HCT116 (cell line): ENCODE data around the gene MIEF2. TPM values are rescaled to one million over a fixed set of nuclear protein-coding genes. Genes with fewer than 3 reads are reported as not detected.

Experiments
- ATAC-seq: fragments of 200-7000 bp; cut with Tn5 transposase; 2 replicates; pipeline ENCODE4 v1.9.1; 2020; ENCODE audit warnings: mild to moderate bottlenecking, moderate library complexity
- BruUV-seq: library from RNA; stranded (reverse); fragments of 400-500 nt; replicated peaks from 2 replicates; lab custom pipeline; 2021; lab: Mats Ljungman, UMichigan
- CTCF ChIA-PET: fragments of 300-600 bp; sonication (Branson Sonifier 250); formaldehyde crosslinking; loops from one replicate; lab custom pipeline; 2021; ENCODE audit warnings: antibody characterized with exemption; lab: Charles Lee
- POLR2A ChIA-PET: fragments of 300-600, 350-600 bp; sonication (Branson Sonifier 250); formaldehyde crosslinking; loops from one replicate; lab custom pipeline; 2021; ENCODE audit warnings: antibody characterized with exemption; lab: Charles Lee
- RAD21 ChIA-PET, 2 experiments: fragments of 300-600 bp; sonication (Branson Sonifier 250); formaldehyde crosslinking; loops; one replicate each; lab custom pipeline; 2023; ENCODE audit warnings: low total read pairs in 2 of 2; ENCODE audit not compliant: uncharacterized antibody in 2 of 2, unreplicated experiment in 2 of 2, low non-redundant PET in 1 of 2; lab: Charles Lee
- DNase-seq: peaks from one replicate; pipeline ENCODE4 v3.0.0-alpha.2; 2010; ENCODE audit warnings: low read depth, low spot score
- H2AFZ ChIP-seq: fragments of 200-600 bp; shearing (Covaris generic), sonication (generic); 2 replicates; pipeline ENCODE4 v1.6.1; 2017; ENCODE audit warnings: low read depth, mixed run types, mixed read lengths, antibody characterized with exemption, low read length; ENCODE audit not compliant: poor library complexity, severe bottlenecking
- H3K27ac ChIP-seq: 2 replicates; pipeline ENCODE4 v1.5.1; 2012; ENCODE audit warnings: low read depth, low read length
- H3K27me3 ChIP-seq: fragments of 200-600 bp; sonication (generic); 2 replicates; pipeline ENCODE4 v1.6.1; 2016; ENCODE audit warnings: mixed run types, low read length, mixed read lengths; ENCODE audit not compliant: insufficient read depth
- H3K36me3 ChIP-seq, 2 experiments: fragments of 200-500 bp in 1 of 2; fragments of 200-600 bp in 1 of 2; sonication (Bioruptor generic) in 1 of 2; sonication (generic) in 1 of 2; 2 replicates each; pipeline versions ENCODE4 v1.5.1 to v1.6.1; 2014 to 2016; ENCODE audit warnings: low read length in 2 of 2, inconsistent platforms in 1 of 2, mixed read lengths in 1 of 2, mixed run types in 1 of 2; ENCODE audit not compliant: insufficient read depth in 2 of 2, control insufficient read depth in 1 of 2
- H3K4me1 ChIP-seq, 2 experiments: fragments of 200-600 bp in 1 of 2; sonication (generic) in 1 of 2; 2 replicates each; pipeline versions ENCODE4 v1.5.1 to v1.6.1; 2012 to 2017; ENCODE audit warnings: low read length in 2 of 2, inconsistent platforms in 1 of 2, mild to moderate bottlenecking in 1 of 2, mixed read lengths in 1 of 2, mixed run types in 1 of 2, moderate library complexity in 1 of 2; ENCODE audit not compliant: insufficient read depth in 2 of 2, control insufficient read depth in 1 of 2
- H3K4me2 ChIP-seq: fragments of 200-600 bp; sonication (generic); 2 replicates; pipeline ENCODE4 v1.6.1; 2017; ENCODE audit warnings: mixed run types, low read length, mixed read lengths
- H3K4me3 ChIP-seq, 2 experiments: fragments of 200-600 bp in 1 of 2; sonication (generic) in 1 of 2; replicated peaks in 1 of 2; 2 replicates each; pipeline ENCODE4 v1.5.1; 2011 to 2016; ENCODE audit warnings: low read length in 2 of 2, control low read depth in 1 of 2, low read depth in 1 of 2, mild to moderate bottlenecking in 1 of 2, mixed read lengths in 1 of 2, mixed run types in 1 of 2
- H3K79me2 ChIP-seq: fragments of 200-600 bp; sonication (generic); 2 replicates; pipeline ENCODE4 v1.6.1; 2017; ENCODE audit warnings: mild to moderate bottlenecking, mixed run types, low read length, moderate library complexity, mixed read lengths; ENCODE audit not compliant: insufficient read depth
- H3K9ac ChIP-seq: fragments of 200-600 bp; sonication (generic); 2 replicates; pipeline ENCODE4 v1.6.1; 2016; ENCODE audit warnings: low read length, mixed read lengths
- H3K9me2 ChIP-seq: fragments of 200-600 bp; sonication (generic), shearing (Covaris generic); 2 replicates; pipeline ENCODE4 v1.6.1; 2017; ENCODE audit warnings: mixed run types, mild to moderate bottlenecking, moderate library complexity; ENCODE audit not compliant: insufficient read depth
- H3K9me3 ChIP-seq, 2 experiments: fragments of 200-500 bp in 1 of 2; fragments of 200-600 bp in 1 of 2; sonication (Bioruptor generic) in 1 of 2; sonication (generic) in 1 of 2; 2 replicates each; pipeline ENCODE4 v1.6.1; 2014 to 2017; ENCODE audit warnings: low read length in 2 of 2, mixed read lengths in 2 of 2, inconsistent platforms in 1 of 2, low read depth in 1 of 2, mild to moderate bottlenecking in 1 of 2, mixed run types in 1 of 2, moderate library complexity in 1 of 2; ENCODE audit not compliant: control insufficient read depth in 1 of 2, insufficient read depth in 1 of 2
- H4K20me1 ChIP-seq: fragments of 200-600 bp; sonication (generic), shearing (Covaris generic); 2 replicates; pipeline ENCODE4 v1.6.1; 2017; ENCODE audit warnings: mixed run types, mild to moderate bottlenecking, moderate library complexity; ENCODE audit not compliant: insufficient read depth
- ATF3 ChIP-seq: IDR thresholded peaks from 2 replicates; pipeline ENCODE4 v1.6.1; 2012
- CTCF ChIP-seq, 3 experiments: fragments of 200-600 bp in 1 of 3; sonication (generic) in 1 of 3; IDR thresholded peaks in 2 of 3; conservative IDR thresholded peaks in 1 of 3; 2 replicates each; pipeline ENCODE4 v1.5.1; 2012 to 2017; ENCODE audit warnings: low read depth in 2 of 3, low read length in 2 of 3, antibody characterized with exemption in 1 of 3, borderline replicate concordance in 1 of 3, control low read depth in 1 of 3, mild to moderate bottlenecking in 1 of 3, mixed read lengths in 1 of 3, mixed run types in 1 of 3, moderate library complexity in 1 of 3; ENCODE audit not compliant: insufficient read depth in 1 of 3
- EGR1 ChIP-seq: IDR thresholded peaks from 2 replicates; pipeline ENCODE4 v1.6.1; 2012; ENCODE audit warnings: low read depth
- EZH2 ChIP-seq: fragments of 200-600 bp; sonication (generic); IDR thresholded peaks from 2 replicates; pipeline ENCODE4 v1.6.1; 2017; ENCODE audit warnings: antibody characterized with exemption, mixed run types
- EZH2phosphoT487 ChIP-seq: fragments of 200-600 bp; IDR thresholded peaks from 2 replicates; pipeline ENCODE4 v1.6.1; 2018; ENCODE audit warnings: antibody characterized with exemption, borderline replicate concordance
- FOSL1 ChIP-seq: IDR thresholded peaks from 2 replicates; pipeline ENCODE4 v1.6.1; 2012; ENCODE audit warnings: low read depth
- POLR2A ChIP-seq: IDR thresholded peaks from 2 replicates; pipeline ENCODE4 v1.7.0; 2011; ENCODE audit warnings: borderline replicate concordance; ENCODE audit not compliant: insufficient read depth, insufficient read length; ENCODE audit errors: extremely low read depth
- REST ChIP-seq: IDR thresholded peaks from 2 replicates; pipeline ENCODE4 v1.6.1; 2012; ENCODE audit warnings: low read depth
- SIN3A ChIP-seq: IDR thresholded peaks from 2 replicates; pipeline ENCODE4 v1.6.1; 2012; ENCODE audit warnings: low read depth
- YY1 ChIP-seq: IDR thresholded peaks from 2 replicates; pipeline ENCODE4 v1.6.1; 2011; ENCODE audit warnings: low read length, low read depth, moderate library complexity, mild to moderate bottlenecking; ENCODE audit not compliant: insufficient replicate concordance; ENCODE audit errors: extremely low read depth
- intact Hi-C: fragments of 100-400 bp; cut with micrococcal nuclease; formaldehyde crosslinking; loops from 2 replicates; pipeline ENCODE4 v1.10.0; 2022
- total RNA-seq: library from RNA; stranded (reverse); gene quantifications from one replicate; pipeline ENCODE4 v1.2.1, GENCODE V29; 2021; ENCODE audit not compliant: unreplicated experiment

MIEF2 gene
- total RNA-seq, 1 experiment from 2014 or later = 9.3 TPM

GRCh38 chr17:18250708-18251107 is 9.8 kb upstream of the MIEF2 start:
- Histone ChIP-seq H3K4me1 (peaks cover 0 to 12% of the 10 kb centered on the region in 2 experiments; a peak in 2 of 4 replicates), H2AFZ (no peak overlapping the region), H3K4me2 (no peak overlapping the region), H3K27ac (no peak overlapping the region; the same call in 1 of the 2 replicates), H3K36me3 (peaks cover 21 to 62% of the 10 kb centered on the region in 2 experiments), H3K9ac (no peak overlapping the region), H3K4me3 (no peak overlapping the region), H3K9me2 (no peaks in the 10 kb centered on the region), H3K27me3 (no peaks in the 10 kb centered on the region), H3K79me2 (peaks cover 12% of the 10 kb centered on the region; the same call in 1 of the 2 replicates), H4K20me1 (peaks cover 6% of the 10 kb centered on the region; the same call in 1 of the 2 replicates), H3K9me3 (no peaks in the 10 kb centered on the region)
- intact Hi-C loops = no loop called here
- no TSS peak for BruUV-seq
- POLR2A ChIA-PET = interaction anchor here (1.4 kb wide), 1 partner anchor 9 kb away, joined by 5 read pairs; the partner anchor contains the start of gene FLII
- CTCF ChIA-PET = no interaction called here
- ATAC-seq (no peak), DNase-seq (no peak)
- no peak for TF ChIP-seq REST
- TF ChIP-seq SIN3A = no peak
- RAD21 ChIA-PET = no interaction called here

GRCh38 chr17:18251204-18251603 is 9.3 kb upstream of the MIEF2 start:
- H4K20me1 ChIP-seq = peaks cover 6% of the 10 kb centered on the region; the same call in 1 of the 2 replicates
- no peak overlapping the region; the same call in 1 of the 2 replicates for H3K27ac ChIP-seq
- no peaks in the 10 kb centered on the region for H3K9me3 ChIP-seq
- H3K79me2 ChIP-seq = peaks cover 17% of the 10 kb centered on the region; the same call in 1 of the 2 replicates
- H3K4me2 ChIP-seq = no peak overlapping the region
- H3K9ac ChIP-seq = no peak overlapping the region
- H3K4me1 ChIP-seq = peaks cover 0 to 12% of the 10 kb centered on the region in 2 experiments; a peak in 2 of 4 replicates
- POLR2A ChIA-PET = no interaction called here
- no peak overlapping the region for H2AFZ ChIP-seq
- RAD21 ChIA-PET = no interaction called here
- intact Hi-C loops = no loop called here
- BruUV-seq = no TSS peak
- H3K27me3 ChIP-seq = no peaks in the 10 kb centered on the region
- peaks cover 21 to 62% of the 10 kb centered on the region in 2 experiments for H3K36me3 ChIP-seq
- H3K4me3 ChIP-seq = no peak overlapping the region
- DNase-seq (no peak), ATAC-seq (no peak)
- CTCF ChIA-PET = no interaction called here
- H3K9me2 ChIP-seq = no peaks in the 10 kb centered on the region
- TF ChIP-seq CTCF (IDR thresholded peaks at IDR 0.05 in 2 of 3, conservative IDR thresholded peaks at IDR 0.05 in 1 of 3; ENCODE audit: borderline replicate concordance in 1 of 3, insufficient read depth in 1 of 3, low read depth in 2 of 3, low read length in 2 of 3) = no peak
- TF ChIP-seq POLR2A = no peak
- no peak for TF ChIP-seq EZH2phosphoT487
- no peak for TF ChIP-seq YY1
- TF ChIP-seq FOSL1 = no peak
- no peak for TF ChIP-seq EGR1
- no peak for TF ChIP-seq EZH2
- no peak for TF ChIP-seq ATF3
